Endothelial cell of umbilical vein (primary cell): Measurements from ENCODE around the gene FRZB. TPM values are rescaled to one million over a fixed set of nuclear protein-coding genes. Genes with fewer than 3 reads are reported as not detected.

Experiments used
- BruUV-seq: library from RNA; stranded (reverse); fragments of 400-500 nt; replicated peaks from 2 replicates; lab custom pipeline; 2021; lab: Mats Ljungman, UMichigan
- CTCF ChIA-PET: fragments of 300-600, 350-600 bp; sonication (Branson Sonifier 250); formaldehyde crosslinking; loops from one replicate; lab custom pipeline; 2021; ENCODE audit warnings: antibody characterized with exemption, inconsistent platforms; lab: Charles Lee
- POLR2A ChIA-PET: fragments of 300-600, 350-600 bp; sonication (Branson Sonifier 250); formaldehyde crosslinking; loops from one replicate; lab custom pipeline; 2021; ENCODE audit warnings: antibody characterized with exemption, inconsistent platforms; lab: Charles Lee
- DNase-seq: peaks from one replicate; pipeline ENCODE4 v3.0.0-alpha.2; 2011; ENCODE audit warnings: low read depth, low spot score
- FAIRE-seq: peaks from 2 replicates; lab custom pipeline; 2011; peaks lifted over from hg19 to GRCh38; lab: Jason Lieb, UNC
- H2AFZ ChIP-seq: 2 replicates; pipeline ENCODE4 v1.6.0; 2012; ENCODE audit warnings: low read depth, low read length, control low read depth, inconsistent platforms
- H3K27ac ChIP-seq: 2 replicates; pipeline ENCODE4 v1.5.1; 2011; ENCODE audit warnings: low read depth, mild to moderate bottlenecking, control low read depth, low read length, moderate library complexity; ENCODE audit not compliant: insufficient read depth
- H3K27me3 ChIP-seq, 2 experiments: 2 replicates each; pipeline versions ENCODE4 v1.6.0 to v1.6.1; 2011; ENCODE audit warnings: low read length in 2 of 2, mixed read lengths in 1 of 2; ENCODE audit not compliant: control insufficient read depth in 2 of 2, insufficient read depth in 2 of 2
- H3K36me3 ChIP-seq, 2 experiments: 2 replicates in 1 of 2; 3 replicates in 1 of 2; pipeline ENCODE4 v1.5.1; 2011; ENCODE audit warnings: low read length in 2 of 2, mild to moderate bottlenecking in 1 of 2, moderate library complexity in 1 of 2; ENCODE audit not compliant: control insufficient read depth in 2 of 2, insufficient read depth in 2 of 2; ENCODE audit errors: extremely low read depth in 1 of 2
- H3K4me1 ChIP-seq: 3 replicates; pipeline ENCODE4 v1.5.1; 2011; ENCODE audit warnings: mild to moderate bottlenecking, low read length; ENCODE audit not compliant: control insufficient read depth, insufficient read depth; ENCODE audit errors: extremely low read depth
- H3K4me2 ChIP-seq: 2 replicates; pipeline ENCODE4 v1.6.1; 2011; ENCODE audit warnings: low read length, control low read depth, mixed read lengths; ENCODE audit not compliant: insufficient read depth
- H3K4me3 ChIP-seq, 3 experiments: fragments of 200-600 bp in 1 of 3; sonication (generic), shearing (Covaris generic) in 1 of 3; replicated peaks in 1 of 3; 2 replicates each; pipeline ENCODE4 v1.5.1; 2011 to 2016; ENCODE audit warnings: control low read depth in 3 of 3, low read length in 3 of 3, mild to moderate bottlenecking in 2 of 3, inconsistent platforms in 1 of 3, low read depth in 1 of 3, moderate library complexity in 1 of 3; ENCODE audit not compliant: insufficient read depth in 1 of 3
- H3K79me2 ChIP-seq: 2 replicates; pipeline ENCODE4 v1.6.0; 2012; ENCODE audit warnings: low read length, inconsistent platforms; ENCODE audit not compliant: control insufficient read depth, insufficient read depth
- H3K9ac ChIP-seq: replicated peaks from 2 replicates; pipeline ENCODE3; 2011; ENCODE audit warnings: low read length, control low read depth; ENCODE audit not compliant: insufficient read depth; ENCODE audit errors: extremely low read depth
- H3K9me1 ChIP-seq: replicated peaks from 3 replicates; pipeline ENCODE4 v1.6.0; 2011; ENCODE audit warnings: mild to moderate bottlenecking, low read length; ENCODE audit not compliant: control insufficient read depth, insufficient read depth; ENCODE audit errors: extremely low read depth
- H3K9me3 ChIP-seq: replicated peaks from 2 replicates; pipeline ENCODE4 v1.5.1; 2012; ENCODE audit warnings: low read length, inconsistent platforms; ENCODE audit not compliant: control insufficient read depth, insufficient read depth
- H4K20me1 ChIP-seq: replicated peaks from 2 replicates; pipeline ENCODE3; 2011; ENCODE audit warnings: mild to moderate bottlenecking, low read length; ENCODE audit not compliant: control insufficient read depth, insufficient read depth; ENCODE audit errors: extremely low read depth
- JUN ChIP-seq: IDR thresholded peaks from 2 replicates; pipeline ENCODE4 v1.6.1; 2011; ENCODE audit warnings: borderline replicate concordance, low read depth; ENCODE audit not compliant: insufficient read length, insufficient read depth
- MYC ChIP-seq: IDR thresholded peaks from one replicate; pipeline ENCODE4 v1.6.1; 2011; ENCODE audit warnings: mild to moderate bottlenecking, low read depth, low read length
- POLR2AphosphoS5 ChIP-seq: IDR thresholded peaks from 2 replicates; pipeline ENCODE4 v1.6.1; 2012; ENCODE audit warnings: low read depth, mild to moderate bottlenecking, control low read depth, low read length, moderate library complexity; ENCODE audit not compliant: insufficient read depth
- dilution Hi-C: fragments of 300-500 bp; cut with MboI; formaldehyde crosslinking; loops from one replicate; pipeline ENCODE4 v1.15.0; 2019; ENCODE audit warnings: low sequenced_read_pairs; ENCODE audit not compliant: extremely low pct_ligation_motif_present
- intact Hi-C: fragments of 100-400 bp; cut with micrococcal nuclease; formaldehyde crosslinking; loops from one replicate; pipeline ENCODE4 v1.10.0; 2022
- polyA plus RNA-seq, 4 experiments: library from polyadenylated mRNA; depleted of rRNA in 3 of 4; stranded (reverse) in 3 of 4; unstranded in 1 of 4; fragments of >200 nt; gene quantifications; 2 replicates each; pipeline versions ENCODE4 v1.2.1 to v1.2.3, GENCODE V29; 2011 to 2012; ENCODE audit warnings: missing spikeins in 1 of 4
- total RNA-seq: library from RNA; stranded (reverse); gene quantifications from 2 replicates; pipeline ENCODE4 v1.2.3, GENCODE V29; 2021
- TF ChIP-seq, protein P1 (sequence below), 2 donors: IDR thresholded peaks; 1 replicate in 1 of 2; 2 replicates in 1 of 2; pipeline ENCODE4 v1.5.1; 2011; ENCODE audit warnings: low read length in 2 of 2, mild to moderate bottlenecking in 2 of 2, moderate library complexity in 2 of 2, control low read depth in 1 of 2, inconsistent platforms in 1 of 2, low read depth in 1 of 2; ENCODE audit not compliant: insufficient read depth in 1 of 2; ENCODE audit errors: extremely low read depth in 1 of 2
- TF ChIP-seq, protein P2 (sequence below): IDR thresholded peaks from 2 replicates; pipeline ENCODE4 v1.6.1; 2011; ENCODE audit not compliant: insufficient read depth, insufficient read length

The FRZB gene
- total and polyA plus RNA-seq, 2 donors (not counting 3 experiments of a cell fraction or from before 2014, with no cell fraction given) = 0.04 TPM; not detected in 1

- no peak overlapping the region for H2AFZ ChIP-seq
- H4K20me1 ChIP-seq = no peaks in the 10 kb centered on the region
- no peaks in the 10 kb centered on the region for H3K4me1 ChIP-seq
- no peaks in the 10 kb centered on the region for H3K36me3 ChIP-seq
- BruUV-seq = no TSS peak
- TF ChIP-seq, protein P1, sequence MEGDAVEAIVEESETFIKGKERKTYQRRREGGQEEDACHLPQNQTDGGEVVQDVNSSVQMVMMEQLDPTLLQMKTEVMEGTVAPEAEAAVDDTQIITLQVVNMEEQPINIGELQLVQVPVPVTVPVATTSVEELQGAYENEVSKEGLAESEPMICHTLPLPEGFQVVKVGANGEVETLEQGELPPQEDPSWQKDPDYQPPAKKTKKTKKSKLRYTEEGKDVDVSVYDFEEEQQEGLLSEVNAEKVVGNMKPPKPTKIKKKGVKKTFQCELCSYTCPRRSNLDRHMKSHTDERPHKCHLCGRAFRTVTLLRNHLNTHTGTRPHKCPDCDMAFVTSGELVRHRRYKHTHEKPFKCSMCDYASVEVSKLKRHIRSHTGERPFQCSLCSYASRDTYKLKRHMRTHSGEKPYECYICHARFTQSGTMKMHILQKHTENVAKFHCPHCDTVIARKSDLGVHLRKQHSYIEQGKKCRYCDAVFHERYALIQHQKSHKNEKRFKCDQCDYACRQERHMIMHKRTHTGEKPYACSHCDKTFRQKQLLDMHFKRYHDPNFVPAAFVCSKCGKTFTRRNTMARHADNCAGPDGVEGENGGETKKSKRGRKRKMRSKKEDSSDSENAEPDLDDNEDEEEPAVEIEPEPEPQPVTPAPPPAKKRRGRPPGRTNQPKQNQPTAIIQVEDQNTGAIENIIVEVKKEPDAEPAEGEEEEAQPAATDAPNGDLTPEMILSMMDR (IDR thresholded peaks at IDR 0.05; ENCODE audit: extremely low read depth in 1 of 2, insufficient read depth in 1 of 2, low read depth in 1 of 2, low read length in 2 of 2) = no peak
- TF ChIP-seq JUN (no peak), POLR2AphosphoS5 (no peak), MYC (no peak)
- TF ChIP-seq, protein P2, sequence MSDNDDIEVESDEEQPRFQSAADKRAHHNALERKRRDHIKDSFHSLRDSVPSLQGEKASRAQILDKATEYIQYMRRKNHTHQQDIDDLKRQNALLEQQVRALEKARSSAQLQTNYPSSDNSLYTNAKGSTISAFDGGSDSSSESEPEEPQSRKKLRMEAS = no peak
- no peaks in the 10 kb centered on the region for H3K9me3 ChIP-seq
- ChIA-PET CTCF (interaction anchor here (0.9 to 1.4 kb wide), 3 partner anchors 13 to 22 kb away, joined by 3 to 4 read pairs (median 3); no protein-coding TSS in a partner anchor), POLR2A (no interaction called here)
- no peaks in the 10 kb centered on the region for H3K79me2 ChIP-seq
- H3K27ac ChIP-seq = no peak overlapping the region
- FAIRE-seq (no peak), DNase-seq (no peak)
- intact Hi-C loops = no loop called here
- peaks cover 3 to 7% of the 10 kb centered on the region in 2 experiments for H3K27me3 ChIP-seq
- dilution Hi-C loops = no loop called here
- H3K4me3 ChIP-seq = no peak overlapping the region
- no peaks in the 10 kb centered on the region for H3K9me1 ChIP-seq
- no peak overlapping the region for H3K9ac ChIP-seq
- H3K4me2 ChIP-seq = no peak overlapping the region
These were observed 41.7 kb downstream of the FRZB start for GRCh38 chr2:182824767-182825158.
